ENCODE results near the gene TF.

Gene TF

DNA sequence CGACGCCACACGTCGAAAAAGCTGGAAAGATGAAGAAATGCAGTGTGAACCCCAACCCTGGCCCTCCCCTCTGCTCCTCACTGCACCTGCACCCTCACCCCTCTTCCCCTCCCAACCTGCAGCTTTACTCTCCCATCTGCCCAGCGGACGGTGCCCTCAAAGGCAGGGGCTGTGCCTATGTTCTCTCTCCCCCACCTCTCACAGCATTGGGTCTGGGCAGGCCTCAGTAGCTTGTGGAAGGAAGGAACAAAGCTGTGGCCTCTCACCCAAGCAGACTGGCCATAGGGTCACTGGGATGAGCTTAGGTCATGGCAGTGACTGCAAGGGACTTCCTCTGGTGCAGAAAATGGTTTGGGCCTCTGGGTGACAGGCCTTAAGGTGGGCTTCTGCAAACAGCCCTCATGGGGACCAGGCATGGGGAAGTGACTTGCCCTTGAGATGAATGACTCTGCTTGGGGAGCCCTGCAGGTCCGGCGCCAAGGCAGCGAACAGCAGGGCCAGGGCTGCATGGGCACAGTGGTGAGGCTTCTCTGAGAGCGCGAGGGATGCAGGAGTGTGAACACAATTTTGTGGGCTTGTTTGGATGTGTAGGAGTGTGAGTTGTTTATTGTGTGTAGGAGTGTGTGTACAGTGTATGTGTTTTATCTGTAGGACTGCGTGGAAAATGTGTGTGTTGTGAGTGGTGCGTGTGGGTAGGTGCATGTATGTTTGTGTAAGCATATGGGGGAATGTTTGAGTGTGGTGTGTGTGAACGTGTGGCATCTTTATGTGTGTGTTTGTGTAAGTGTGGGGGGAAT is 88.6 kb downstream of the TF start:
- TF ChIP-seq, protein P1, sequence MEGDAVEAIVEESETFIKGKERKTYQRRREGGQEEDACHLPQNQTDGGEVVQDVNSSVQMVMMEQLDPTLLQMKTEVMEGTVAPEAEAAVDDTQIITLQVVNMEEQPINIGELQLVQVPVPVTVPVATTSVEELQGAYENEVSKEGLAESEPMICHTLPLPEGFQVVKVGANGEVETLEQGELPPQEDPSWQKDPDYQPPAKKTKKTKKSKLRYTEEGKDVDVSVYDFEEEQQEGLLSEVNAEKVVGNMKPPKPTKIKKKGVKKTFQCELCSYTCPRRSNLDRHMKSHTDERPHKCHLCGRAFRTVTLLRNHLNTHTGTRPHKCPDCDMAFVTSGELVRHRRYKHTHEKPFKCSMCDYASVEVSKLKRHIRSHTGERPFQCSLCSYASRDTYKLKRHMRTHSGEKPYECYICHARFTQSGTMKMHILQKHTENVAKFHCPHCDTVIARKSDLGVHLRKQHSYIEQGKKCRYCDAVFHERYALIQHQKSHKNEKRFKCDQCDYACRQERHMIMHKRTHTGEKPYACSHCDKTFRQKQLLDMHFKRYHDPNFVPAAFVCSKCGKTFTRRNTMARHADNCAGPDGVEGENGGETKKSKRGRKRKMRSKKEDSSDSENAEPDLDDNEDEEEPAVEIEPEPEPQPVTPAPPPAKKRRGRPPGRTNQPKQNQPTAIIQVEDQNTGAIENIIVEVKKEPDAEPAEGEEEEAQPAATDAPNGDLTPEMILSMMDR (IDR thresholded peaks at IDR 0.05; ENCODE audit: insufficient read depth, low read depth, low read length, missing control alignments): no peak
- no peak overlapping the region for H3K4me3 ChIP-seq (ENCODE audit: low read length)
- DNase-seq (ENCODE audit: low read depth): no peak

DNA sequence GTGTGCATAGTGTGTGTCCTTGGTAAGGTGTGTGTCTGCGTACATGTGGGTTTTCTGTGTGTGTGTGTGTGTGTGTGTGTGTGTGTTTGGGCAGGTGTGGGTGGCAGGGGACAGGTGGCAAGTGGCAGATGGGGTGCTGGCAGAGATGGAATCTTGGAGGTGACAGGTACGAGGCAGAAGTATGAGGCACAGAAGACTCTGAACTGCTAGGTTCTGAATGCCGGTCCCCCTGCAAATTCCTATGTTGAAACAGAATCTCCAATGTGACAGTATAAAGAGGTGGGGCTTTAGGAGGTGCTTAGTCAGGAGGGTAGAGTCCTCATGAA is 89.2 kb downstream of the TF start:
- H3K4me3 ChIP-seq (ENCODE audit: low read length): no peak overlapping the region
- TF ChIP-seq, protein P1 (IDR thresholded peaks at IDR 0.05; ENCODE audit: insufficient read depth, low read depth, low read length, missing control alignments): no peak
- DNase-seq (ENCODE audit: low read depth): no peak

DNA sequence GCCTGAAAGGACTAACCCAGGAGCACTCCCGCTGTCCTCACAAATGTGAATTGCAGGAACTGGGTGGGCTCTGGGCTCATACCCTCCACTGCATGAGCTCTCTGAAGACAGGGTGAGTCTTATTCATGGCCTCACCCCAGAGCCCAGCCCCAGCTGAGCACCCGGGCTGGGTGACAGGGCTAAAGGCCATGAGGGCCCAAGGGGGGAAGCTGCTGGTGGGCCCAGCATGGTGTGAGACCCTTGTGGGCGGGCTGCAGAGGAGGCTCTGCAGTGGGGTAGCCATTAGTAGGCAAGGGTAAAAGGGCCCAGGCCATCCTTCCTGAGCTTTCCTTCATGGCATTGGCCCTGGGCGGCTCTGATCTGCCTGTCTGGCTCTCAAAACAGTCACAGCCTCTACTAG is 89.8 kb downstream of the TF start:
- DNase-seq (ENCODE audit: low read depth): no peak
- TF ChIP-seq, protein P1 (IDR thresholded peaks at IDR 0.05; ENCODE audit: insufficient read depth, low read depth, low read length, missing control alignments): no peak
- H3K4me3 ChIP-seq (ENCODE audit: low read length): no peak overlapping the region

DNA sequence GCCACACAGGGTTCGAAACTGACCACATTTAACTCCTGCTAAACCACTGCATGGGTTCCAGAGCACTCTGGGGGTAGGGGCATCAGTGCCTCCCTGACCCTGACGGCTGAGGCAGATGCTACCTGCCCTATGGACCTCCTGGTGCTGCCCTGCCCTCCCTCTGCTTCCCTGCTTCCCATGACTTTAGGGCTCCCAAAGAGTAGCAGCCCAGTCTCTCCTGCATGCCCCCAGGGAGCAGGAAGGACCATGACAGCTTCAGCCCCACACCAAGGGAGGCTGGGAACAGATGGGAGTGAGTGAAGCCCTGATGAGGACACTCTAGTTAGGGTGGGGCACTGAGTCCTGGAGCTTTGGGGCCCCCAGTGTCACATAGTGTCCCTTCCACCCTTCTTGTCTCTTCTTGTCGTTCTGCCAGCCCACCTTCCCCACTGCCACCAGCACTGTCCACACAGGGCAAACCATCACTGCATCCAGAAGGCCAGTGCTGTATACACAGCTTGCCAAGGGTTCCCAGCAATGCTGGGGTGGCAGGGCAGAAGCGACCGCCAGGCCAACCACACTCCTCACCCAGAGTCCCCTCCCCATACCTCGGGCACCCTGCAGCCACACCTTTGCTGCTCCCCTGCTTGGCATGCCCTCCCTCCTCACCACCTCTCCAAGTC is 90.4 kb downstream of the TF start:
- TF ChIP-seq, protein P1 (IDR thresholded peaks at IDR 0.05; ENCODE audit: insufficient read depth, low read depth, low read length, missing control alignments): no peak
- H3K4me3 ChIP-seq (ENCODE audit: low read length): no peak overlapping the region
- no peak for DNase-seq (ENCODE audit: low read depth)

DNA sequence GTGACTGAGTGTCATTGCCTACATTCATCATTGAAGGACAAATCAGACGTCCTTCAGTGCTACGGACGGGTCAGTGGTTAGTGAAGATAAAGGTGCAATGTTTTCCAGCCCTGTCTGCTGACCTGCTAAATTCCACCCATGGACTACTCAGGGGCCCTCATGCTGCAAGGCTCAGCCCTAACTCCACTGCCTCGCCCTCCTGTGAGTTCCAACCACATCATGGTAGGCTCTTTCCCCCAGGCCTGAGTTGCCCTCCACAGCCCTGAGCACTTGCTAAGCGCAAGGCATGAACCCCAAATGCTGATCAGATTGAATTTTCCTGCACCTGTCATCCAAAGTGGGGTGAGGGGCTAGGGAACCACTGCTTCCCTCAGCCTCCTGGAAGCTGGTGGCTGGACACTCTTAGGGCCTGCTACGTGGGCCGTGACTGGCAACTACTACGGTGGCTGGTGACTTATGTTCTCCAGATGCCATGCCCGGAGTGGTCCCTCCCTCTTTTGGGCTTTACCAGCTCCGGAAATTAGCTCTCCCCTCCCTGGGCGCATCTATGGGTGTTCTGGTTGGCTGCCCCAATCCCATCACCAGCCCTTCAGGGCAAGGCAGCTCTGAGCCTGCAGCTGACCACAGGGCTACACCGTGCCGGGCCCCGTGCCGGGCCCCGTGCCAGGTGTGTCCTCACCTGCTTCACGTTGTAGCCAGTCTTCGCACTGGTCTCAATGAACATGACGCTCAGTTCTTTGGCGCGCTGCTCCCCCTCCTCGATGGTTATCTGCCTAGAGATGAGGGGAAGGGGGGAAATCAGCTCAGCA is 91.5 kb downstream of the TF start:
- DNase-seq (ENCODE audit: low read depth): no peak
- TF ChIP-seq, protein P1 (IDR thresholded peaks at IDR 0.05; ENCODE audit: insufficient read depth, low read depth, low read length, missing control alignments): no peak
- H3K4me3 ChIP-seq (ENCODE audit: low read length): no peak overlapping the region

DNA sequence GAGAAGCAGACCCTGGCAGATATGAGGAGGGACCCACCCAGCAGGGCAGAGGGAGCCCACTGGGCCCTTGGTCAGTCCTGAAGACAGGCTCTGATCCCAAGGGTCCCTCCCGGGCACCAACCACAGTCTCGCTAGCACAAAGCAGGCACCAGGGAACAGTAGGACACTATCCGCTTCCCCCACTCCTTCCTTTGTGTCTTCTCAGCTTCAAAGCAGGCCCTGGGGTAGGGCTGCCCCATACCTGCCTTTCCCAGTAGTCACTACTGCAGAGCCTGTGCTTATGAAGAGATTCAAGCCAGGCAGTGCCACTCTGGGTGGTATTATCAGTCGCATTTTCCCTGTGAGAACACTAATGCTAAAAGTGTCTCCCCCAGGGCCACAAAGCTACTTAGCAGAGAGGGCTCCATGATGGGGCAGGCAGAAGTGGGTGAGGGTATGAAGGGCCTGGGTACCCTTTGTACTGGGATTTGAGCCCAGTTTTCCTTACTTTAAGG is 92.2 kb downstream of the TF start:
- TF ChIP-seq, protein P1 (IDR thresholded peaks at IDR 0.05; ENCODE audit: insufficient read depth, low read depth, low read length, missing control alignments): no peak
- H3K4me3 ChIP-seq (ENCODE audit: low read length): no peak overlapping the region
- no peak for DNase-seq (ENCODE audit: low read depth)

All from epithelial cell of esophagus (primary cell).